HG03521 (cell line): ENCODE data around the gene PLPP2.

Experiments
- ATAC-seq: cut with Tn5 transposase; IDR thresholded peaks from one replicate; pipeline ENCODE4 v1.9.1; 2021; ENCODE audit warnings: mild to moderate bottlenecking, moderate library complexity; ENCODE audit not compliant: unreplicated experiment

PLPP2 gene

GRCh38 chr19:294946-295686 lies 3.9 kb upstream of the PLPP2 start:
- ATAC-seq: no peak

DNA sequence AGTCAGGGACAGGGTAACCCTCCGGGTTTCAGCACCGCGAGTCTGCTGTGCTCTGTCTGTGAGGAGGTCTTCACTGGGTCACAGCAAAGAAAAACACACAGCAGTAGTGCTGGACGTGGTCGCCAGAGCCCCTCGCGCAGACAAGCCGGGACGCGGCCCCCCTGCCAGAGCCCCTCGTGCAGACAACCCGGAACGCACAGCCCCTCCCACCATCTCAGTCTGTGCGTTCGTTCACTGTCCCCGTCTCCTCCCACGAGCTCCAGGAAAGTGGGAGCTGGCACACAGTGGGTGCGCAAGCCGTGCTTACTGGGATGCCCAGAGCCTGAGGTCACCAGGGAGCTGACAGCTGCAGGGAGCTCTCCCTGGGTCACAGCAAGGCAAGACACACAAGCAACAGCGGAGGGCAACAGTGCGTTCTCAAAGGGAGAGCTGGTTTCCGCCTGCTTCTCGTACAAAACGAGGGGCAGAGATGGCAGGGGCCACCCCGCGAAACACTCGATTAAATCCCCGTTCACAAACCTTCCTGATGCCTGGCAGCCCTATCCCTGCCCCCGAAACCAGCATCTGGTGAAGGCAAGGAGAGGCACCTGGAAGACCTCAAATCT lies 3.2 kb upstream of the PLPP2 start:
- ATAC-seq: no peak

GRCh38 chr19:293436-294110 lies 2.4 kb upstream of the PLPP2 start:
- no peak for ATAC-seq

DNA sequence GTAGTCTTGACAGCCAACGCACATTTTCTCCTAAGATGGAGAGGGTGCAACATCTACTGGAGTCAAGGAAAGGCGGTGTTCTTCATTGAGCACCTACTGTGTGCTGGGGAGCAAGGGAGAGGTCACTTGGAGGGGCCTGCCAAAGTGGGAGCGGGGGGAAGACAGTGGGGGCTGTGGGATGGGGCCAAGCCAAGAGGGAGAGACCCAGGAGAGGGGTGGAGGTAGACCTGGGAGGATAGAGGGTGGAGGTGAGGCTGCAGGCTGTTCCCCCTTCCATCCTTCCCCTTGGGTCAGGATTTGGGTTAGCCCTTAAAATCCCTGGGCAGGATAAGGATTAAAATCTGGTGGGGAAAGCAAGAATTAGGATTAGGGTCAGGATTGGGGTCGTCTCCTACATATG lies 1.7 kb upstream of the PLPP2 start:
- no peak for ATAC-seq

DNA sequence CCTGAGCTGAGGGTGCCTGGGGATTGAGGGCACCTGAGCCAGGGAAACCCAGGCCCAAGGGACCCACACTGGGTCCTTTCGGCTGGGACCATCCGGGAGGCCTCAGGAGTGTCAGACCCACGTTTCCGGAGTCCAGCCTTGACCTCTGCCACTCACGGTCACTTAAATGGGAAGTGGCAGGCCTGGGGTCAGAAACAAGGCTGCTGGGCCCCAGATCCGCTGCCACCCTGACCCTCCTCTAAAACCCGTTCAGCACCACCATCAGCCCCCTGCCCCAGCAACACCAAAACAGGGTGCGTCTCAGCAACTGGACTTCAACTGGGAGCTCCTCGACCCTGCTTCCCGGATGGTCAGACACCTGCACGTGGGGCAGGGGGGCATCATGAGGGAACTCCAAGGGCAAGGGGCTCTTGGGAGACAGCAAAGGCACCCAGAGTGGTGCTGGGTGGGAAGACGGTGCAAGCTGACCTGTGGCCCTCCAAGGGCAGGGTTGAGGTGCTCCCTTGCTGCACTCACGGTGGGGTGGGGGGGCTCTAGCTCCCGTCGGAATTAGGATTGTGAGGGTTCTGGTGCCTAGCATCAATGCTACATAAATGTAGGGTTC lies 1.2 kb upstream of the PLPP2 start:
- no peak for ATAC-seq

DNA sequence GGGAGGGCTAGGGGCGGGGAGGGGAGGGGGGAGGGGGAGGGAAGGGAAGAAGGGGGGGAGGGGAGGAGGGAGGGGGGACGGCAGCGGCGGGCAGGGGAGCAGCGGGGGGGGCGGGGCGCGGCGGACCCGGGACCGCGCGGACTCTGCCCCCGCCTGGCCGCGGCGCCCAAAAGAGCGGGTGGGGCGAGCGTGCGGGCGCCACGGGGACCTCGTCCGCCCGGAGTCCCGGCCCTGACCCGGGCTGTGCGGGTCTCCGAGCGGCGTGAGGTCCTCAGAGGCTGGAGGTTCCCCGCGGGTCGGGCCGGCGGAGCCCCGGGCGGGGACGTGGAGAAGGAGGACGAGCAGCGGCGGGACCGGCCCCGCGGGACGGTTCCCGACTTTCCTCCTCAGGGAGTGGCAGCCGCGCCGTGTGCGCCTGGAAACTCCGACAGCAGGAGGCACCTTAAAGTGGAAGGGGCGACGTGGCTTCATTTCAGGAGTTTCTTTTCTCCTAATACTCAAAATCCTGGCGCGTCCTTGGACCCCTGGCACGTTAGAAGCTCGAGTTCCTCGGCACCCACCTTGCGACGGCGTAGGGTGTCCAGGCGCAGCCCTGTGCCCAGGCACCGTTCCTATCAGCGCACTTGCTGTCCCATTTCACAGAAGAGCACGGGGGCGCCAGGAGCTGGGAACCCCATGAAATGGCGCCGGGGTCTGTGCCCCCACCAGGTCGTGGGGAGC lies 518 bp upstream of the PLPP2 start:
- ATAC-seq: no peak

GRCh38 chr19:290372-291005 lies 714 bp downstream of the PLPP2 start:
- no peak for ATAC-seq

- ATAC-seq: no peak
Observed at GRCh38 chr19:289651-290371, 1.4 kb downstream of the PLPP2 start.

DNA sequence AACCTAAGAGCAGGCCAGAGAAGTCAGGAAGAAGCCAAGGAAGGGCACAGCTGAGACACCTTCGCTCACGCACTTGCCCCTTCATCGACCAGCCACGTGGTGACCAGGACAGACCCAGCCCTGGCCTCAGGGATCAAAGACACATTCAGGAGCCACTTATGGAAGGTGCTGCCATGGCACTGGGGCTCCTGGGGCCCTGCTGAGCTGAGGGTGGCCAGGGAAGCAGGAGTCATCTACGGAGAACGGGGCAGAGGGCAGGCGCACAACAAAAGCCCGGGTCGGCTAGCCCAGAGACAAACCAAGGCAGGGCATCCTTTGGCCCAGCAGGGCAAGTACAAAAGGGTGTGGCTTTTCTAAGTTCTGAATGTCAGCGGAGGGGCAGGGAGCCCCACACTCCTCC lies 2.3 kb downstream of the PLPP2 start:
- ATAC-seq: no peak

DNA sequence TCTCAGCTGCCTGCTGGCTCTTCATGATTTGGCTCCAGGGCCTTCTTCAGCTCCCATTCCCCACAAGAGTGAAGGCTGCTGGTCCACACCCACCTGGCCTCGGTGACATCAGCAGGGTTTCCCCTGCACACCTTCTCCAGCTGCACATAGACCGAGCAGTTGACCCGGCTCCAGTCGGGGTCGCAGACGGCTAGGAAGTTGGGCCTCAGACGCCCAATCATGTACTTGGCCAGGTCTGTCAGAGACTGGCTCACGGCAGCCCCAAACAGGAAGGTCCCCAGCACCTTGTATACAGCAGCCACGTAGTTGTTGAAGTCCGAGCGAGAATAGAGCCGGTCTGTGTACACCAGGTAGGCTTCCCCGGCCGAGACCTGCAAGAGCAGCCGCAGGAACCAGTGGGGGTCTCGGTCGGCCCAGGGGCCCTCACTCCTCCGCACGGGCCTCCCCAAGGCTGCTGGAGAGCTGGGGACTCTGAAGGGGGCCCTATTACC lies 3.8 kb downstream of the PLPP2 start:
- ATAC-seq: no peak

- ATAC-seq: no peak
Observed at GRCh38 chr19:283395-283794, 7.8 kb downstream of the PLPP2 start.

DNA sequence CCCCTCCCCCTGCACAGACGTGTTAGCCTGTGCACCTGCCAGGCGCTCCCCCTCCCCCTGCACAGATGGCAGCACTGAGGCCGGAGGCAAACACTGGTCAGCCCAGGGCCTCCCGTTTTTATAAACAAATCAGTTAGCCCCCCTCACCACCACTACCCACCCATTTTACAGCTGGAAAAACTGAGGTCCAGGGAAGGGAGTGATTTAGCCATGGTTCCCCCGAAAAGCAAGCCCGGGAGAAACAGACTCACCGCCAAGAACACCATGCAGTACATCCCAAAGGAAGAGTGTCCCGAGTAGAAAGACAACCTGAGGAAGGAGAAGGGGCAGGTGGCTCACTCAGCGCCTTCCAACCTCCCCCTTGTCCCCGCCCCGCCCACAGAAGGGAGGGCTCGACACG lies 8.7 kb downstream of the PLPP2 start:
- ATAC-seq: no peak

- no peak for ATAC-seq
Observed at GRCh38 chr19:281992-282391, 9.2 kb downstream of the PLPP2 start.

- ATAC-seq: no peak
Observed at GRCh38 chr19:281156-281853, 9.9 kb downstream of the PLPP2 start.

- ATAC-seq: no peak
Observed at GRCh38 chr19:280541-281009, 10.6 kb downstream of the PLPP2 start.

DNA sequence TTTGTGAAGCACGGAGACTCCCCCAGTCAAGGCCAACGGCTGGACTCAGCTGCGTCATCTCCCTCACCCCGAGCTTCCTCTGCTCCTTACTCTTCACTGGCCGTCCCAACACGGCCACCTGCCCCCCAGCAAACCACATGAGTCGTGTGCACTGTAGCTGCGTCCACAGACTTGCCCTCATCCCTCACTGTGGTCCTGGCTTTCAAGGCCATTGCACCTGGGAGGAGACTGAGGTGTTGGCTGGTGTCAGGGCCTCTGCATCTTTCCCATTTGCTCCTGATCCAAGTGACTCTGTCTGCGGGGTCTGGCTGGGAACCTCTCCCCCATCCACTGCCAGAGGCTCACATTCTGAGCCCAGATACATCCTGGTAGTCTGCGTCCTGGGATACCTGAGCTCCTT lies 11.5 kb downstream of the PLPP2 start:
- ATAC-seq: no peak

- no peak for ATAC-seq
Observed at GRCh38 chr19:279231-279630, 12.0 kb downstream of the PLPP2 start.

GRCh38 chr19:277581-278165 lies 13.5 kb downstream of the PLPP2 start:
- no peak for ATAC-seq

DNA sequence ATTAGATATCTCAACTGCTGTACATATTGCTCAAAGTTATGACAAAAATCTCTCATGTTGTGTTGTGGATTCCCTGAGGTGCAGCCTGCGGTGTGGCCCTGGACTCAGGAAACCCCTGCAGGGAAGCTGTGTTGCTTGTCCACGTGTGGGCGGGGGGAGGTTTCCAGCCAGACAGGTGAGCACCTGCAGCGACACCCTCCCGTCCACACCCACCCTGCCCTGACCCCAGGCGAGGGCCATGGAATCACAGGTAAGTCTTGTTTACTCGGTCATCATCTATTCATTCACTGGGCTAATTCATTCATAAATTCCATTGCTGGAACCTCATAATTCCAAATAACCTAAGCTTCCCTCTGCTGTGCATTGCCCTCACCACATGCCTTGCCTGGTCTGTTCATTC lies 14.1 kb downstream of the PLPP2 start:
- ATAC-seq: no peak
